ENCODE measurements around the gene ZYG11B. TPM values are rescaled to one million over a fixed set of nuclear protein-coding genes. Genes with fewer than 3 reads are reported as not detected.
"Not testable (repeated sequence)": the region's sequence is repeated elsewhere in the genome, so short reads cannot be mapped to it uniquely, and the experiment has no call there.

The ZYG11B gene
- total RNA-seq, 1 donor from 2014 or later = 49.7 TPM

DNA sequence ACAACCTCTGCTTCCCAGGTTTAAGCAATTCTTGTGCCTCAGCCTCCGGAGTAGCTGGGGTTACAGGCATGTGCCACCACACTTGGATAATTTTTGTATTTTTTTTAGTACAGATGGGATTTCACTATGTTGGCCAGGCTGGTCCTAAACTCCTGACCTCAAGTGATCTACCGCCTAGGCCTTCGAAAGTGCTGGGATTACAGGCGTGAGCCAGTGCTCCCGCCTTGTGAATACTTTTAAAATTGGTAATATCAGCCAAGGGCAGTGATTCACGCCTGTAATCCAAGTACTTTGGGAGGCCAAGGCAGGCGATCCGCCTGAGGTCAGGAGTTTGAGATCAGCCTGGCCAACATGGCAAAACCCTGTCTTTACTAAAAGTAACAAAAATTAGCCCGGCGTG is 33.7 kb downstream of the ZYG11B start:
- no peak for DNase-seq

DNA sequence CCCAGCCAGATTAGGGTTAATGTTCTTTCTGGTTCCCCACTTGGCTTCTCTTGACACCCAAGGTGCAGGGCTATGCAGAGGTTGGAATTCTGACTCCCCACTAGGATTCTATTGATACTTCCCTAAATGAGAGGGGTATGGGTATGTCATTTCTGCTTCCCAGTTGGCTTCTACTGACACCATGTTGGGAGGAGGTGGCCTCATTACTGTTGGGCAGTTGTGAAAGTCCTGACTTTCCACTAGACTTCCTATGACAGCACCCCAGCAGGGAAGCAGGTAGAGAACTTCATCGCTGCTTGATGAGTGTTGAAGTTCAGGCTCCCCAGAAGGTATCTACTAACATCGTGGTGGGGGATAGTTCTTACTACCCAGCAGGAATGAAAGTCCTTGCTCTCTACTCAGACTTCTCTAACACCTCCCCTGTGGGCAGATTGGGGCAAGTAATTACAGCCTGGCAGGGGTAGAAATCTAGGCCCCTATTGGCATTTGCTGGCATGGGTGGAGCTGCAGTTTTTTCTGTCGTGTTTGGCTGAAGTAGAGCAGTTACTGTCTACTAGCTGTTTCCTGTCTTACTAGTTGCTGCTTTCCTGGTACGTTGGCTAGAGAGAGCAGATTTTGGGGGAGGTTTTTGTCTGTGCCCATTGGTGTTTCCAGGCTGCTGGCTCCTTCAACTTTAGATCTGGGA is 41.5 kb downstream of the ZYG11B start:
- no peak for DNase-seq

DNA sequence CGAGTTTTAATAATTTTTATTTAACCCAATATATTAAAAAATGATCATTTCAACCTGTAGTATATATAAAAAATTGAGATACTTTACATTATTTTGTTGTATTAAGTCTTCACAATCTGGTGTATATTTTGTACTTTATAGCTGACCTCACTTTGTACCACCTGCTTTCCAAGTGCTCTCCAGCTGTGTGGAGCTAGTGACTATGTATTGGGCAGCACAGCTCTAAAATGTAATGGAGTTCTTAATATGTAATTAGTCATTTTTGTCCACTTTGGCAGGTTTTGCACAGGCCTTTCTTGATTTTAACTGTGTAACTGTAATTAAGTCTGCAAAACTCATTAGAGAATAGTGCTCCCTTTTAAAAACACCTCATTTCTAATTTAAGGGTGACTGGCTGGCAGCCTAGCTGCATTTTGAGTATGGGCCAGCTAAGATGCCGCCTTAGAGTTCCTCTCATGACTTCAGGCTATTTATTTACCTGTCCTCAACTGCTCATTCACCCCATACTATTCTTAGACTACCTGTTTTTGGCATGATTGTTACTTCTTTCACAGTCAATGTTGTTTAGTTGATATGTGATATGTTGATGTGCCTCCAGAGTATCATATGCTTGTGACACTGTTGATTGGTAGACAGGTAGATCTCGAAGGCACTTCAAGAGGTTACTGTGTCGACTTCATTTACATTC is 43.2 kb downstream of the ZYG11B start:
- DNase-seq = no peak

DNA sequence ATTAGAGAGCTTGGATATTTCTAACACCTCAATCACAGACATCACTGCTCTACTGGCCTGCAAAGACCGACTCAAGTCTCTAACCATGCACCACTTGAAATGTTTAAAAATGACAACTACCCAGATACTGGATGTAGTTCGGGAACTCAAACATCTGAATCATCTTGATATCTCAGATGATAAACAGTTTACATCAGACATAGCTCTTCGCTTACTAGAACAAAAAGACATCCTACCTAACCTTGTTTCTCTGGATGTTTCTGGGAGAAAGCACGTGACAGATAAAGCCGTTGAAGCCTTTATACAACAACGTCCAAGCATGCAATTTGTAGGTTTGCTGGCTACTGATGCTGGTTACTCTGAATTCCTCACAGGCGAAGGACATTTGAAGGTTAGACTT is 45.1 kb downstream of the ZYG11B start:
- DNase-seq = no peak

DNA sequence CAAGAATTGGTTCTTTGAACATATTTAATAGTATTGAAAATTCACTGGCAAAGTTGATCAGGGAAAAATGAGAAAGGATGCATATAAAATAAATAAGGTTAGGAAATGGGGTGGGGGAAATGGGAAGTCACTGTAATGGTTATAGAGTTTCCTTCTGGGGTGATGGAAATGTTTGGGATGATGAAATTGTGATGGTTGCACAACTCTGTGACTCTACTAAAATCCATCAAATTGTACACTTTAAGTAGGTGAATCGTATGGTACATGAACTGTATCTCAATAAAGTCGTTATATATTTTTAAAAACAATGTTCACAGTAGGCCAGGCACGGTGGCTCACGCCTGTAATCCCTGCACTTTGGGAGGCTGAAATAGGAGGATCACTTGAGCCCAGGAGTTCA is 59.9 kb downstream of the ZYG11B start:
- no peak for DNase-seq

DNA sequence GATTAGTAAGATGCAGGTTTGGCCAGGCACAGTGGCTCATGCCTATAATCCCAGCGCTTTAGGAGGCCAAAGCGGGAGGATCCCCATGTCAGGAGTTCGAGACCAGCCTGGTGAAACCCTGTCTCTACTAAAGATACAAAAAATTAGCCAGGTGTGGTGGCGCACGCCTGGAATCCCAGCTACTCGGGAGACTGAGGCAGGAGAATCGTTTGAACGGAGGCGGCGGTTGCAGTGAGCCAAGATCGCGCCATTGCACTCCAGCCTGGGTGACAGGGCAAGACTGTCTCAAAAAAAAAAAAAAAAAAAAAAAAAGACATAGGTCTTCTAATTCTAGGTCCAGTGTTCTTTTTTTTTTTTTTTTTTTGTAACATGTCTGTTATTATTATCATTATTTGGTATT is 64.2 kb downstream of the ZYG11B start:
- DNase-seq = not testable (repeated sequence)

DNA sequence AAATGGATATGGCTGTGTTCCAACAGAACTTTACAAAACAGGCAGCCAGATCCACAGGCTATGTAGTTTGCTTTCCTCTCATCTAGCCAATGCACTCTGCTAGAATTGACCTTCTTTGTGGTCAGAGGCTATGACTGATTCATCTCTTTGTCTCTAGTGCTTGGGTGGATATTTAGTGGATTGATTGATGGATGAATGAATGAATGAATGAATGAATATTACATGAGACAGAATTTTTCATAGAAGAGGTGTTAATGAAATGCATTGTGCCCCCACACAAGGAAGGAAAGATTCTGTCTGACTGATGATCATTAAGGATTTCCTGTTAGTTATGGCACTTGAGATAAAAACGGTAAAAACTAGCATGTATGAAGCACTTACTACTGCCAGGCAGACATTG is 65.8 kb downstream of the ZYG11B start:
- DNase-seq = peak; percentile 72

DNA sequence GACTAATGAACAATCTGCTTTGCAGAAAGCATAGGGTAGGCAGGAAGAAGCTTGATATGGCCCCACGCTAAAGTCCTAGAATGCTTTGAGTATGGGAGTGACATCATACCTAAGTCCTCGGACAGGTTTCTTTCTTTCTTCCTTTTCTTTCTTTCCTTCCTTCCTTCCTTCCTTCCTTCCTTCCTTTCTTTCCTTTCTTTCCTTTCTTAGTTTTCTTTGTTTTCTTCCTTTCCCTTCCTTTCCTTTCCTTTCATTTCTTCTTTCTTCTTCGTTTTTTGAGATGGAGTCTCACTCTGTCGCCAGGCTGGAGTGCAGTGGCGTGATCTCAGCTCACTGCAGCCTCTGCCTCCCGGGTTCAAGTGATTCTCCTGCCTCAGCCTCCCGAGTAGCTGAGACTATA is 67.5 kb downstream of the ZYG11B start:
- not testable (repeated sequence) for DNase-seq

DNA sequence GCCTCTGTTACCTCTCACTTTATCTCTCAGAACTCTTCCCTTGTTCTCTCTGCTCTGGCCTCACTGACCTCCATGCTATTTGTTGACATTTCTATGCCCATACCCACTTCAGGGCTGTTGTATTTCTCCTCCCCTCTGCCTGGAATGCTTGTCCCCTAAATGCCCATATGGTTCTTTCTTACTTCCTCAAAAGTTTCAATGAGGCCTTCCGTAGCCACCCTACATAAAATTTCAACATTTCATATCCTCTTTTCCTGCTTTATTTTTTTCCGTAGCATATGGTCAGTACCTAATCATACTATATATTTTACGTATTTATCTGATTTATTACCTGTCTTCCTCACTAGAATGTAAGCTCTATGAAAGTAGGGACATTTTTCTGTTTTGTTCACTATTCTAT is 69.2 kb downstream of the ZYG11B start:
- no peak for DNase-seq

DNA sequence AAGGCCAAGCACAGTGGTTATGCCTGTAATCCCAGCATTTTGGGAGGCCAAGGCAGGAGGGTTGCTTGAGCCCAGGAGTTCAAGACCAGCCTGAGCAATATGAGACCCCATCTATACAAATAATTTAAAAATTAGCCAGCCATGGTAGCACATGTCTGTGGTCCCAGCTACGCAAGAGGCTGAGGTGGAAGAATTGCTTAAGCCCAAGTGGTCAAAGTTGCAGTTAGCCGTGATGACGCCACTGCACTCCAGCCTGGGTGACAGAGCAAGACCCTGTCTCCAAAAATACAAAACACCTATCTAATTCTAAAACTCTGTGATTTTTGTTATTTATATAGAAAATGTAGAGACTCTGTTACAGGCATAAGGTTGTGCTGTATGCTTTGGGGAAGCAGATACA is 72.1 kb downstream of the ZYG11B start:
- DNase-seq = no peak

DNA sequence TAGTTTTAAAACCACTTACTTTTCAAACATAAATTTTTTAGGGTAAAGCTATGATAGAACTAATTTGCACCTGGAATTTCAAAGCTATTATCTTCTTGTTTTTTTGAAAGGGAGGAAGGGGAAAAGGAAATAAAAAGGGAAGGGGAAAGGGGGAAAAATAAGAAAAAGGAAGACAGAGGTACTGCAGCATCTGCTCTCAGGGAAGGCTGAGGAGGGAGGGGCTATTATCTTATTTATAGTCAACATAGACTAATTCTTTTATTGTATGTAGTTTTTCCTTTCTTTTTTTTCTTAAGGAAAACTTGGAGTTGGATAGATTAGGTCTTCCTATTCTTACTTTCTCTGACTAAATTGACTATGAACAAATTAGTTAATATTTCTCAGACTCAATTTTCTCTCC is 74.8 kb downstream of the ZYG11B start:
- DNase-seq = no peak

DNA sequence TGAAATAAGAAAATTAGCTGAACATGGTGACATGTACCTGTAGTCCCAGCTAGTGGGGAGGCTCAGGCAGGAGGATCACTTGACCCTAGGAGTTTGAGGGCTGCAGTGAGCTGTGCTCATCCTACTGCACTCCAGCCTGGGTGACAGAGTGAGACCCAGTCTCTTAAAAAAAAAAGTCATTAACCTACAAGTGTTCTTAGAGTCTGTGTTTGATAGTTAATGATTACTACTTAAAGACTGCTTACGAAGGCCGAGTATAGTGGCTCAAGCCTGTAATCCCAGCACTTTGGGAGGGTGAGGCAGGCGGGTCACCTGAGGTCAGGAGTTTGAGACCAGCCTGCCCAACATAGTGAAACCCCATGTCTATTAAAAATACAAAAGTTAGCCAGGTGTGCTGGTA is 77.8 kb downstream of the ZYG11B start:
- not testable (repeated sequence) for DNase-seq

DNA sequence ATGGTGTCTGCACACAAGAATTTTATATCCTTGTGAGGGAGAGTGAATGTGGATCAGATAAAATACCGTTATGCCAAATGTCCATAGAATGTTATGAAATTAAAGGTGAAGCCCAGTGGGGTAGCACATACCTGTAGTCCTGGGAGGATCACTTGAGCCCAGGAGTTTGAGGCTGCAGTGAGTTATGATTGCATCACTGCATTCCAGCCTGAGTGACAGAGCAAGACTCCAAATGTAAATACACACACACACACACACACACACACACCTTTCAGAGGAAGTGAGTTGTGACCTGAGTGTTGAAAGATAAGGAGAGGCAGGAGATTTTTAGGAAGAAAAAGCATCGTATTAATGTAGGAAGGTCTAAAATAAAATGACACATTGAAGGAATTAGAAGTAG is 88.2 kb downstream of the ZYG11B start:
- no peak for DNase-seq

DNA sequence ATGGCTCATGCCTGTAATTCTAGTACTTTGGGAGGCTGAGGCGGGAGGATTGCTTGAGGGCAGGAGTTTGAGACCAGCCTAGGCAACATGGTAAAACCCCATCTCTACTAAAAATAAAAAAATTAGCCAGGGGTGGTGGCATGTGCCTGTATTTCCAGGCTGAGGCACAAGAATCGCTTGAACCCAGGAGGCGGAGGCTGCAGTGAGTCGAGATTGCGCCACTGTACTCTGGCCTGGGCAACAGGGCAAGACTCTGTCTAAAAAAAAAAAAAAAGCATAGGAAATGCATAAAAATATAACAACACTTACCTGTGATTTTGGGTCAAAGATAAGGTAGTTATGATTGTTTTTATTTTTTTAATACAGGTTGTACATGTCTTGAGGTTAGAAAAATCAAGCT is 94.6 kb downstream of the ZYG11B start:
- not testable (repeated sequence) for DNase-seq

DNA sequence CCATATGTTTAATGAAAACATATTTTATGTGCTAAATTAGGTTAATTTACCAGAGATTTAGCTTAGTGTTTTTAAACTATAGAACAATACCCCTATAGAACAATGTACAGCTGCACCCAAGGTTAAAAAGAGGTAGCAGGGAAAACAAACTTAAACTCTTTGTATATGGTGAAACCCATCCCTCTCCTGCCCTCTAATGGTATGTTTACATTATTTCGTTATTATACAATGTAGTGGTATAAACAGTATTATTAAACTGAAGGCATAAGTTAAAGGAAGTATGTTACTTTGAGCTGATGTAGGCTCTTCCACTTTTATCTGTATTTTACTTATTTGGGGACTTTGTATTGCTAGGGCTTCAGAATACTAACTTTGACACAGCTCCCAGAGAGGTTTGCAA is 99.6 kb downstream of the ZYG11B start:
- peak; percentile 35 for DNase-seq

DNA sequence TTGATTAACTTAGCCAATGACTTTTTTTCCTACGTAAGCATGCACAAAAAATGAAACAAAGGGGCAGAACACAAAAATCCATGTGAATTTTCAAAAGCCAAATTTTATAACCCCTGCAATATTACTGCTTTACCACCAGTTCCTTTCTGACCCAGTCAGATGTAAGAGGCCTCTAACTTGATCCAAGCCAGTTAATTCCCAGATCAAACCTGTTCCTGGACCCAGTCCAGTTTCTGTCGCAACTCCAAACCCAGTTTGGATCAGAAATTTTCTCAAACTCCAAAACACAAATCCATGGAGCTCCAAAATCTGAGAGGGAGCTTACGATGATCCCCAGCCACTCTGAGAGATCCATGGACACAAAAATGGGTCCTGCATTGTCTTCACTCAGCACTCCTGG is 108.5 kb downstream of the ZYG11B start:
- no peak for DNase-seq

DNA sequence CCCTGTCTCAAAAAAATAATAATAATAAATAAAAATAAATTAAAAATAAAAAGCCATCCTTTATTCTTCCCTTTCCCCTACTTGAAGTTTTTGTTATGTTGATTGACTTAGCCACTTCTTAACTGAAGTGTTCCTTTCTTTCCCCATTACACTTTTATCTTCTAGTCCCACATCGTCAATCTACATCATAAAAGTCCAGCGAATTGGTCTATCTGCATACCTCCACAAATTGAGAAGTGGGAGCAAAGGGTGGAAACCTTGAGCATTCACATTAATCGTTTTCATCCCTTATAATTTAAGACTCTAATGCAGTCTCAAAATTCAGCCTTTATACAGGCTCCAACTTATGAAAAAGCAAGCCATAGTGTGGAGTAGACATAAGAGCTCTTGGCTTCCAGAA is 109.8 kb downstream of the ZYG11B start:
- no peak for DNase-seq

DNA sequence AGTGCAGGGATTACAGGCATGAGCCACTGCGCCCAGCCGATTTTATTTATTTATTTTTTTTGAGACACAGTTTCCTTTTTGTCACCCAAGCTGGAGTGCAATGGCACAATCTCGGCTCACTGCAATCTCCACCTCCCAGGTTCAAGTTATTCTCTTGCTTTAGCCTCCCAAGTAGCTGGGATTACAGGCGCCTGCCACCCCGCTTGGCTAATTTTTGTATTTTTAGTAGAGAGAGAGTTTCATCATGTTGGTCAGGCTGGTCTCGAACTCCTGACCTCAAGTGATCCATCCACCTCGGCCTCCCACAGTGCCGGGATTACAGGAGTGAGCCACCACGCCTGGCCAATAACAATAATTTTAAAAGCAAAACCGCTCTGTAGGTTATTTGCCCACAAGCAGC is 112.9 kb downstream of the ZYG11B start:
- DNase-seq = not testable (repeated sequence)

DNA sequence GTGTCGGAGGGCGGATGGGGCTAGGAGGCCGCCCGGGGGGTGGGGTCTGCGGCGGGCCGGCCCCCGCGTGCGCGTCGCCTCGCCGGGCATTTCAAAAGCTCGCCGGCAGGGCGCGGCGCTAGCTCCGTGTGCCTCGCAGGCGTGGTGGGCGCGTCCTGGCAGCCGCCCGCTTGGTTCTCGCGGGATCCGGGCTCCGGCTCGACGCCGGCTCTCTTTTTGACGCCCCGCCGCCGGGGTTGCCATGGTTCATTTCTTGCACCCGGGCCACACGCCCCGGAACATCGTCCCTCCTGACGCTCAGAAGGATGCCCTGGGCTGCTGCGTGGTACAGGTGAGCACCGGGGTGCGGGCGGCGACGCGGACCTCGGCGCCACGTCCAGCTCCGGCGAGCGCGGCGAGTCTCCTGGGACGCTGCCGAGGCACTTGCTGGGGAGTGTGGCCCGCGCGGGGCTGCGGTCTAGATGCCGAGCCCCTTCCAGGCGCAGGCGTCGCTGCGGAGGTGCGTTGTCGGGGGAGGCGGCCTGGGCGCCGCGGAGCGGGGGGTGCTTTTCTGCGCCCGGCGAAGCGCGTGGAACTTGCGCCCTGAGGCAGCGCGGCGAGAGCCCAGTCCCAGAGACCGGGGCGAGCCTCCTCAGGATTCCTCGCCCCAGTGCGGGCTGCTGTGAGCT is 116.5 kb downstream of the ZYG11B start, which contains the start of gene ZYG11A:
Gene ZYG11A (plus strand): TSS at position 118 of the 668 bp plus-strand sequence. CDS start 124 bp downstream, at position 242.
- peak; percentile 85 for DNase-seq

DNA sequence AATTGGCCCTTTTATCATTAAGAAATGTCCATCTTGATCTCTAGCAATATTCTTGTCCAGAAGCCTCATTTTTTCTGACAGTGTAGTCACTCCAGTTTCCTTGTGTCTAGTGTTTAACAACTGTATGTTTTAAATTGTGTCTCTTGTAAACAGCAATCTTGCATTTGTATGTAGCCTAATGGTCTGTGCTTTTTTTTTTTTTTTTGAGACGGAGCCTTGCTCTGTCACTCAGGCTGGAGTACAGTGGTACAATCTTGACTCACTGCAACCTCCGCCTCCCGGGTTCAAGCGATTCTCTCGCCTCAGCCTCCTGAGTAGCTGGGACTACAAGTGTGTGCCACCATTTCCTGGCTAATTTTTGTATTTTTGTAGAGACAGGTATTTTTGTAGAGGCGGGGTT is 118.9 kb downstream of the ZYG11B start:
- DNase-seq = not testable (repeated sequence)

DNA sequence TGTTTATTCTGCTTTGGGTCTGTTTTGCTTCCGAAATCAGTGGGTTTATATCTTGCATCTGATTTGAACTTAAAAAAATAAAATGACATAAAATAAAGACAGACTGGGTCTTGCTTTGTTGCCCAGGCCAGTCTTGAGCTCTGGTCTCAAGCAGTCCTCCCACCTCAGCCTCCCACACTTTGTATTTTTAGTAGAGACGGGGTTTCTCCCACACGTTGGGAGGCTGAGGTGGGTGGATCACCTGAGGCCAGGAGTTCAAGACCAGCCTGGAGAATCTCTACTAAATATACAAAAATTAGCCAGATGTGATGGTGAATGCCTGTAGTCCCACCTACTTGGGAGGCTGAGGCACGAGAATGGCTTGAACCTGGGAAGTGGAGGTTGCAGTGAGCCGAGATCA is 122.2 kb downstream of the ZYG11B start:
- DNase-seq = no peak

DNA sequence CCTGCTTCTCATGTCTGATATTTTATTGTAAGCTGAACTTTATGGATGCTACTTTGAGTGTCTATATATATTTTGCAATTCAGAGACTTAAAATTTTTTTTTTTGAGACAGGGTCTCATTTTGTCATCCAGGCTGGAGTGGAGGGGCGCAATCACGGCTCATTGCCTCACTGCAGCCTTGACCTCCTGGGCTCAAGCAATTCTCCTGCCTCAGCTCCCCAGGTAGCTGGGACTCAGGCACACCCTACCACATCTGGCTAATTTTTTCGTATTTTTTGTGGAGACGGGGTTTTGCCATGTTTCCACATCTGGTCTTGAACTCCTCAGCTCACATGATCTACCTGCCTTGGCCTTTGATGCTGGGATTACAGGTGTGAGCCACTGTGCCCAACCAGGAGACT is 124.7 kb downstream of the ZYG11B start:
- DNase-seq = no peak

DNA sequence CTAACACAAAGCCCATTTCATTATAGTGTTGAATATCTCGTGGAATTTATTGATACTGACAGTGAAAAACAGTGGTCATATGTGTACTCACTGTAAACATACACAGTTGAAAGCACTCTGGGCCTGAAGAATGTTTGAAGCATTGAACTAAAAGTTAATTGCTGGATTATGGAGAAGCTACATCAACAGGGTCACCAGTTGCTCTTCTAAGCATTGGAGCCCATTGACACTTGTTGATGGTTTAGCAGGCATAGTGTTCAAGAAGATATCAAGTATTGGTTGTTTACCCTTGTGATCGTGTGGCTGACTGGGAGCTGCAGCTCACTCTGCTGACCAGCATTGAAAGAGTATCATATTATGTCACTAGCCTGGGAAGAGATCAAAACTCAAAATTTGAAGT is 126.6 kb downstream of the ZYG11B start:
- no peak for DNase-seq

DNA sequence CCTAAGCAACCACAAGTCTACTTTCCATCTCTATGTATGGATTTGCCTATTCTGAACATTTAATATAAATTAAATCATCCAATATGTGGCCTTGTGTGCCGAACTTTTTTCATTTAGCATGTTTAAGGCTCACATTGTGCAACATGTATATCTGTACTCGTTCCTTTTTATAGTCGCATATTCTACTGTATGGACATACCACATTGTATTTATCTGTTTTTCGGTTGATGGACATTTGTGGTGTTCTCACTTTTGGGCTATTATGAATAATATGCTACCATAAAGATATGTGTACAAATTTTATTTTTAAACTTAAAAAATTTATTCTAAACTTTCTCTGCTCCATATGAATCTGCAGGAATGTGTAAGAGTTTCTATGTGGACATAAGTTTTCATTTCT is 129.3 kb downstream of the ZYG11B start:
- no peak for DNase-seq

Data from dermis blood vessel endothelial cell (primary cell).